HG03565 (cell line): Measurements from ENCODE around the gene MOB2.

Experiments
- ATAC-seq: cut with Tn5 transposase; IDR thresholded peaks from one replicate; pipeline ENCODE4 v1.9.1; 2021; ENCODE audit warnings: mild to moderate bottlenecking, moderate library complexity; ENCODE audit not compliant: unreplicated experiment

MOB2 gene

DNA sequence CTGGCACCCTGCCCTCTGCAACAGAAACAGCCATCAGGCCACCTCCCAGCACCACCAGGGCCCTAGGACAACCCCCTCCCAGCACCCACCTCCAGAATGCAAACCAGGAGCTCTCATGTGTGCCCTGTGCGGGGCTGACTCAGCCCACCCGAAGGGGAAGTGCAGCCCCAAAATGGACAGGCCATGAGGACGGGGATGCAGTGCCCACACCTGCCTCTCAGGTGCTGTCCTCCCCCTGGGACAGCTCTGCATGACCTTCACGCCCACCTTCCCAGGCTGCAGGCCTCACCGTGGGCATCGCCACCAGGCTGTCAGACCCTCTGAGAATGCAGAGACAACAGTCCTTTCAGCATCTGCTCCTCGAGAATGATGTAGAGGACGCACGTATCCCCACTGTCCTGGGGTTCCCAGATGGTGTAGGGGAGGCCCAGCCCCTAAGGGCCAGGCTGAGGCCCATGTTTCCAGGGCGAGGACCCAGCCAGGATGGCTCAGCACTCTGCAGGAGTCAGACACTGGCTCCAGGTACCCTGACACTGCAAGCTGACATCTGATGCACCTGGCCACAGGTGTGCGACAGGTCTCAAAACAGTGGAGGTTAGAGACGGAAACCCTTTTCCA lies 13.5 kb downstream of the MOB2 start:
- ATAC-seq: no peak

DNA sequence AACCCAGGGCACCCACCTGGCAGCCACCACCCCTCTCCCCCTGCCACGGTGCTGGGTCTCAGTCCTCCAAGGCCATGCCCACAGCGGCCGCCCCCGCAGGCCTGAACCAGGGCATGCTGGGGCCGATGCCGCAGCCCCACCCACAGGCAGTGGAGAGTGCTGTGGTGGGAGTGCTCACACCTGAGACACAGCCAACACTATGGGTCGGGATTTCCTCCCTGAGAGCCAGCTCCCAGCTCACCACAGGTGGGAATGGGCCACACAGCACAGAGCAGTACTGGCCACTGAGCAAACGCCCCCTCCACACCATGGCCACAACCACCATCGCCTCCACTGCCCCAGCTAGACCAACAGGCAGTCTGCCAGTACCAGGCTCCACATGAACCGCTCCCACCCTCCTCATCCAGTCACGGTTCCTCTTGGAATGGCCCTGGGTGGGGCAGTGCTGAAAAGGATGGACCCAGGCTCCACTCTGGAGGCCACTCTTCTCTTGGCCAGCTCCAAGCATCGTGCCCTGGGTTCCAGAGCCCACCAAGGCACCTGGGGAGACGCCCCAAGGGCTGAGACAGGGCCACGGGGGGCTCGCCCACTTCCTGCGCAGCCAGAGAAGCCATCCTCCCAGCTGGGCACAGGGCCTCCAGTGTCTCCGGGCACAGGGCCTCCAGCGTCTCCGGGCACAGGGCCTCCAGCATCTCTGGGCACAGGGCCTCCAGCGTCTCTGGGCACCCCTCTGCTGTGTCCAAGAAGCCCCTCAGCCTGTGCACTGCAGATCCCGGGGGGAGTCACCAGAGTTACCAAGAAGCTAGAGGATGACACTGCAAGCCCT lies 14.2 kb downstream of the MOB2 start:
- no peak for ATAC-seq

DNA sequence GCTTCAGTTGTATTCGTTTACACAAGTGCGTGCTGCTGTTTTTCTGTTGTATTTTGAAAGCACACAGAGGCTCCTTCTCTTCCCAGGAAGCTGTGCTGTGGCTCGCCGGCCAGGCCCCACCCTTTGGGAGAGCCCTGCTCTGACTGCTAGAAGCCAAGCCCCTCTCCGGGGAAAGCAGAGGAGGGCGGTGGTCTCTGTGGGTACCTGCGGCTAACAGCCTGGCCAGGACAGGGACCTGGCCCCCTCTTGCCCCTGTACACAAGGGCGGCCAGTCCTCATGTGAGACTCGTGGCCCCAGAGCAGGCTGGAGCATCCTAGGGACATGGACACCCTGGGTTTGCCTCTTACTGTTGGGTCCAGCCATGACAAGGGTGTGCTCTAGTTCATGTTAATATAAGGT lies 14.8 kb downstream of the MOB2 start:
- ATAC-seq: no peak

DNA sequence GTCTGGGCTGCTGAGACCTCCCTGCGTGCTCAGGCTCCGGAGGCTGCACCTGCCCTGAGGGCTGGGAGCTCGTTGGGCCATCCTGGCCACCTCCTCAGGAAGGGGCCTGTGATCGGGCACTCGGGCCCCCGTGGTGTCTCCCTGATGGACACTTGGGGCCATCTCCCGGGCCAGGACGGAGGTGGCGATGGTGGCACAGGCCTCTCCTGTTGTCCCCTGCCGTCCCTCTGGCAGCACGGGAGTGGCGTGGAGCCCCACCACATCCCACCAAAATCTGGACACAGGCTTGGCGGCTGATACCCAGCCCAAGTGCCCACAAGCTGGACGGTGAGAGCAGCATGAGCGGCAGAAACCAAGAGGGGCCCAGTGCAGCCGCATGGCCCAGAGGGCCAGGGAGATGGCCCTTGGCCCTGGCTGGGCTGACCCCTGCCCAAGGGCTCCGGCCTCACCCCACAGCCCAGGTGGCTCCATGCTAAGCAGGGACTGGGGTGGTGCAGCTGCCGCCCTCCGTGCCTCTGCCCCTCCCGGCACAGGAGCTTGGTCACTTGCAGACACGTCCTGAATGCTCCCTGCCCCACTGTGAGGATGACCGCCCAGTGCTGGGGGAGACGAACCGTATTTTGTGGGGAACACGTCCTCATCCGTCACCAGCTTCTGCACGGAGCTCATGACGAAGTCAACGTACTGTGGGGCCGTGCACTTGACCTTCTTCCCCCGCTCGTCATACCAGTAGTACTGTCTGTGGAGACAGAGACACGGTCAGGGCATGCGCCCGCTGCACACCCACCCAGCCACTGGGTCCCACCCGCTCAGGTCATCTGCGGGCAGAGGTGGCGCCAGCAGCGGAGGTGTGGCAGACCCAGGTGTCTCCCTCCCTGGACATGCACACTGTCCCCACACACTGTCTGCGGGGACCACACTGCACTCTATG lies 15.6 kb downstream of the MOB2 start:
- ATAC-seq: no peak

- no peak for ATAC-seq
Observed at GRCh38 chr11:1469911-1470680, 16.5 kb downstream of the MOB2 start.

DNA sequence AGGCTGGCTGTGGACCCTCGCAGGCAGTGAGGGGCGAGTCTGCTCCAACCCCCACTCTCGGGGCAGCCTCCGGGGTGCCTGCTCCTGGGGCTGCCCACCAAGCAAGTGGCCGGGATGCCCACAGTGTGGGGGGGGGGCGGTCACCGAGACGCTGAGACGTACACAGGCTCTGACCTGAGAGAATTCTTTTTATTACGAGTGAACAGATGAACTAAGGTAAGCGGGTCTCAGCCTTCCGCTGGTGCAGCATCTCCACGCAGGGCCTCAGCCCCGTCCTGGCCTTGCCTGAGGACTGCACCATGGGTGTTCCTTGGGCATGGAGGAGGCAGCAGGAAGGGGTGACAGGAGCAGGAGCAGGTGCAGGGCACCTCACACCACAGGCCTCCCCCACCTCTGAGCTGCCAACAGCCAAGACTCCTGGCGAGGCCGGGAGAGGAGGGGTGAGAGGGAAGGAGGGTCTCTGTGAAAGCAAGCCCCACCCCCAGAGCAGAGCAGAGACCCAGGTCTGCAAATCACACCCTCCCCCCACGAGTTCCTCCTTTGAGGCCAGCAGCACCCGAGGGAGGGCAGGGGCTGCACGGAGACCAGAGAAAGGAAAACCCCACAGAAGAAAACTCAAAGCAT lies 17.2 kb downstream of the MOB2 start:
- ATAC-seq: no peak

- ATAC-seq: no peak
Observed at GRCh38 chr11:1468473-1469066, 18.0 kb downstream of the MOB2 start.

DNA sequence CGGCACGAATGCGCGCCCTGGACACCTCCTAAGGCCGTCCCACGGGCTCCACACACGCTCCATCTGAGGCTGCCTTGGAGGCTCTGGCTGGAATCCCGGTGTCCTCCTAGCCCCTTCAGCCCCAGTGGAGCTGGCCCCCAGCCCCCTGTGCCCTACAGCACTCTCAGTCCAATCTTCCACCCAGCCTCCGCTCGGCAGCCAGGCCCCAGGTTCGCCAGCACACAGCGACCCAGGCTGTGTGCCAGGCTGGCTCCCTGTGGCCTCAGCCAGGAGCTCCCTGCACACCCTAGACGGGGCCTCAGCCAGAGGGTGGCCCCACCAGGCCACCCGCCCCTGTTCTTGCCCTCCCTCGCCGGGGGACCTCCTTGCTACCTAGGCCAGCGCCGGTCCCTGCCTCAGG lies 18.6 kb downstream of the MOB2 start:
- no peak for ATAC-seq

DNA sequence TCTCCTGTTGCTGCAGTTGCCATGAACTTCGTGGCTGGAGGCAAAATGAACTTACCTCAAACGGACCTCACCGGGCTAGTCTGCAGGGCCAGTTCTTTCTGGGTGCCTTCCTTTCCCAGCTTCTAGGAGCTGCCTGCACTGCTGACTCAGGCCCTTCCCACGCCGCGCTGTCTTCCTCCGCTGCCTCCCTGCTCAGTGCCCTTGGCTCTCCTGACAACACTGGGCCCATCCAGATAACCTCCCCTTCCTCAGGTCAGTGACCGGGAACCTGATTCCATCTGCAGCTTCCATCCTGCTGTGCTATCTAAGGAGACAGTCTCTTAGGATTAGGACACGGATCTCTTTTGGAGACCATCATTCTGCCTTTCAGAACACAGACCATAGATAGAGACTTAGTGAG lies 19.3 kb downstream of the MOB2 start:
- no peak for ATAC-seq

- no peak for ATAC-seq
Observed at GRCh38 chr11:1466784-1467183, 19.8 kb downstream of the MOB2 start.

DNA sequence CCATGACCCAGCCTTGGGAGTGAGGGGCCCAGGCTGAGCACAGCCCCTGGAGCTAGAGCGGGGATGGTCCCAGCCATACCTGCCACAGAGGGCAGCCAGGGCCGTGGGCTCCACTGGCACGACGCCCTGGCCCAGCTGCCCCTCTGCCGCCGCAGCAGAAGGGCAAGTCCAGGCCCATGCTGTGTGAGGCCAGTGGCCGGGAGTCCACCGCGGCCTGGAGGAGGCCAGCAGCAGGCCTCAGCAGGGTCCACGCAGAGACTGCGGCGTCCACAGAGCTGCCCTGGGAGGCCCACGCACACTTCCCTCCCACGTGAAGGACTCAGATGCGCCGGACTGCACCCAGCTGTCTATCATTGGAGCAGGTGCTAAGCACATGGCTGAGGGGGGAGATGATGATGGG lies 23.5 kb downstream of the MOB2 start:
- no peak for ATAC-seq

DNA sequence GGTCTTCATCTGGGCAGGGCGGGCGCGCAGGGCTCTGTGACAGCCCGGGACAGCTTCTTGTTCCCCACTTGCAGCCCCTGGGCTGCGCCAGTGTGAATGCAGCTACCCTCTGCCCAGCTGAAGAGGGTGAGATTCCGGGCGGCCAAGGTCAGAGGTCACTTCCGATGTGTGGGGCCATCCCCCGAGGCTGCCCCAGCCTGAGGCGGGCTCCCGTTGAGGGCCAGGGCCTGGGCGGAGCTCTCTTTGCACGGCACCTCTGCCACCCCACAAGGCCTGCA lies 23.9 kb downstream of the MOB2 start:
- ATAC-seq: no peak

- no peak for ATAC-seq
Observed at GRCh38 chr11:1461826-1462697, 24.5 kb downstream of the MOB2 start.

DNA sequence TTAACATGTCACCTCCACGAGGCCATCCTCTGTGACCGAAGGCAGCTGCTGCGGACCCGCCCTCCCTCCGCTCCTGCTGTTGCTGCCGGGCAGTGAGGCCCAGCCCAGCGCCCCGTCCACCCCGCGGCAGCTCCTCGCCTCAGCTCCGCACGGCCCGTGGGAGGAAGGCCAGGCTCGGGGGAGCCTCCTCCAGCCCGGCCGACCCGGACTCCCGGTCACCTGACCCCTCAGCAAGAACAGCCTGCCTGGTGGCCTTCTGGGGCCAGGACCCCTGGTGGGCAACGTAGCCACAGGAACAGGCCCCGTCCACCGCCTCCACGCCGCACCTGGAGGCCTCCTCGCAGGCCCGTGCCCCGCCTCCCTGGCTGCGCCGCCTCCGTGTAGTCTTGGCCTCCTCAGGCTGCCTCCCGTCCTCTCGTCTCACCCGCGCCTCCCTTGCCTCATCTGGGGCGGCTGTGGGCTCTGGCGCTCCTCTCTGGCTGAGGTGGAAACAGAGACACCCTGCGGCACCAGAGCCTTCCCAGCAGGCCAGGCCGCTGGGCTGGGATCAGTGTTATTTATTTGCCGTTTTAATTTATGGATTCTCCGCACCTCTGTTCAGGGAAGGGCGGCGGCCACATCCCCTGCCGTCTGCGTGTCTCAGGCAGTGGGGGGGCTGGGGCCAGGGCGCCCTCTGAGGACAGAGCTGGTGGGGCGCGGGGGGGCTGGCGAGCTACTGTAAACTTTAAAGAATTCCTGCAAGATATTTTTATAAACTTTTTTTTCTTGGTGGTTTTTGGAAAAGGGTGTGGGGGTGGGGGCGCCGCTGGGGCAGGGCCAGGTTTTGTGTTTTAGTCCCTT lies 25.4 kb downstream of the MOB2 start:
- no peak for ATAC-seq

DNA sequence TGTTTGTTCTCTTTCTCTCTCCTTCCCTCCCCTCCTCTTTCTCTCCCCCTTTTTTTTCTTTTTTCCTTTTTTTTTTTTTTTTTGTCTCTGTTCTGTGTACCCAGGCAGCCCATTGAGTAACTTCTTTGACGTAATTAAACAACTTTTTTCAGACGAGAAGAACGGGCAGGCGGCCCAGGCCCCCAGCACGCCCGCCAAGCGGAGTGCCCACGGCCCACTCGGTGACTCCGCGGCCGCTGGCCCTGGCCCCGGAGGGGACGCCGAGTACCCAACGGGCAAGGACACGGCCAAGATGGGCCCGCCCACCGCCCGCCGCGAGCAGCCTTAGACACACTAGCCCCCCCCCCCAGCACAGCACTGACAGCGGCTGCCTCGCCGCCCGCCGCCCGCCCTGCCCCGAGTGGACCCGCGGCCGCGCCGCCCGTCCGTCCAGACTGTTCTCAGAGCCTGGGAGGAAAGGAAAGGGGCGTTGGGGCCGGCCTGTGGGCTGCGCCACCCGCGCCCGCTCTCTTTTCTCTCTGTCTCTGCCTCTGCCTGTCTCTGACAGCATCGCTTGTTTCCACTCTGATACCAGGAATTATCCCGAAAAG lies 26.1 kb downstream of the MOB2 start:
- no peak for ATAC-seq

GRCh38 chr11:1459764-1460395 lies 26.7 kb downstream of the MOB2 start:
- ATAC-seq: no peak

DNA sequence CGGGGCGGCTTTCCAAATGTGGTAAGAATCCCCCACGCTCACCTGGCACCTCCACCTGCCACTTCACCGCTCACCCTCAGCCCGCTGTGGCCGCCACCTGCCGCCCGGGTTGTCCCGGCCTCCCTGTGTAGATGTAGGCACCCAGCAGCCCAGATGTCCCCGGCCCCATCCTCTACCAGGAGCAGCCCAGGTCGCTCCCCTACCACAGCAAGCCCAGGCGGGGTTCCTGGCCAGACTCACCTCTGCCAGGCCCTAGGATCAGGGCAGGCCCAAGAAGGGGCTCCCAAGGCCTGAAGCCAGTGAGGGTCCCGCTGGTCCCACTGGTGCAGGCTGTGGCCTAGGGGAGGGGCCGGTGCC lies 27.4 kb downstream of the MOB2 start:
- ATAC-seq: no peak
